Measurements from ENCODE around the gene KLF3.

Gene KLF3

DNA sequence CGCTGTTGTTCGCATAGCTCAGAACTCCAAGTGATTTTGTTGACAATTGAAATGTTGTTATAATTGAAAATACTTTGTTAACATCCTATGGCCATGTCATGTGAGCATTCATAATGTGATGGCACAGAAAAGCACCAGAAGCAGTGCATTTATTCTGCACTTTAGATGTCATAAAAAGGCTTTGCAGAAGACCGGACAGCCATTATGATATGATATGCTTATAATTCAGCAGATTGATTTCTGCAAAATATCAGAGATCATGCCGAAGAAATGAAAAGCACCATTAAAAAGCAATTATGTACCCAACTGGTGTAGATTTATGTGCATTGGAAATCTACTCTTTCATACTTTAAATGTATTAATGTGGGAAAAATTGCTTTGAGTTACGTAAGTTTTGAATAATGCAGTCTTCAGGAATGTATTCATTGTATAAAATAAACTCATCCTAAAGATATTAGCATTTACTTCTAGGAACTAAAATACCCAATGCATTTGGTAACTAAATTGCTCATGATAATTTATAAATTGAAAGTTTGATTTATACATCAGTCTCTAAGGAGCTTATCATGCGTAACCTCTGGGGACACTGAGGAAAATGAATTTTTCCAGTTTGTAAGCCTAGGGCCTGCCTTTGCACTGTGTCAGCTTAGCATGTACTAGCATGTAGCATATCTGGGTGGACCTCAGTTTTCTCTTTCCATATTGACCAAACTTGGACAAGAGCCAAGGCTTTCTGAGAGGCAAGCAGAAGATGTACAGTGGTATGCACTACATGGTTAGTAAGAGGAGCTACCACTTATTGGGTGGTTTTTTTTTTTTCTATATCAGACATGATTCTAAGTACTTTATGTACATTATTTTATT lies 75.2 kb downstream of the KLF3 start:
- no peak overlapping the region for H3K4me3 ChIP-seq (ENCODE audit: low read length)
- no peaks in the 10 kb centered on the region for H3K36me3 ChIP-seq (replicated peaks; ENCODE audit: insufficient read depth, low read length)
- H3K4me1 ChIP-seq (ENCODE audit: low read length) = peaks cover 5% of the 10 kb centered on the region; the same call in 1 of the 2 replicates
- no peak overlapping the region for H3K9ac ChIP-seq (ENCODE audit: low read length)
- TF ChIP-seq CTCF (IDR thresholded peaks at IDR 0.05; ENCODE audit: low read length) (no peak), EZH2phosphoT487 (IDR thresholded peaks at IDR 0.05; ENCODE audit: low read length) (no peak), EZH2 (optimal IDR thresholded peaks at IDR 0.05; ENCODE audit: low read depth, low read length) (no peak)
- H3K9me2 ChIP-seq (replicated peaks; ENCODE audit: insufficient read depth, low read length) = no peaks in the 10 kb centered on the region
- no peak overlapping the region for H3K27ac ChIP-seq (ENCODE audit: low read length)
- H3K79me2 ChIP-seq (ENCODE audit: low read length) = no peaks in the 10 kb centered on the region
- no peaks in the 10 kb centered on the region for H3F3A ChIP-seq (ENCODE audit: insufficient read depth, low read length)
- H2AFZ ChIP-seq (ENCODE audit: low read length) = no peak overlapping the region
- H3K9me3 ChIP-seq (replicated peaks; ENCODE audit: insufficient read depth, low read length) = no peaks in the 10 kb centered on the region
- no peaks in the 10 kb centered on the region for H4K20me1 ChIP-seq (ENCODE audit: insufficient read depth, low read length)
- no peak overlapping the region for H3K4me2 ChIP-seq (ENCODE audit: low read depth, low read length)
- no peaks in the 10 kb centered on the region for H3K27me3 ChIP-seq (replicated peaks; ENCODE audit: insufficient read depth, low read length)
- DNase-seq = no peak

- H3K27me3 ChIP-seq (replicated peaks; ENCODE audit: insufficient read depth, low read length) = no peaks in the 10 kb centered on the region
- no peaks in the 10 kb centered on the region for H3F3A ChIP-seq (ENCODE audit: insufficient read depth, low read length)
- no peaks in the 10 kb centered on the region for H3K9me2 ChIP-seq (replicated peaks; ENCODE audit: insufficient read depth, low read length)
- peaks cover 5% of the 10 kb centered on the region; the same call in 1 of the 2 replicates for H3K4me1 ChIP-seq (ENCODE audit: low read length)
- no peak overlapping the region for H3K4me3 ChIP-seq (ENCODE audit: low read length)
- no peaks in the 10 kb centered on the region for H3K9me3 ChIP-seq (replicated peaks; ENCODE audit: insufficient read depth, low read length)
- H2AFZ ChIP-seq (ENCODE audit: low read length) = no peak overlapping the region
- no peak for TF ChIP-seq CTCF (IDR thresholded peaks at IDR 0.05; ENCODE audit: low read length)
- no peak for TF ChIP-seq EZH2 (optimal IDR thresholded peaks at IDR 0.05; ENCODE audit: low read depth, low read length)
- TF ChIP-seq EZH2phosphoT487 (IDR thresholded peaks at IDR 0.05; ENCODE audit: low read length) = no peak
- H3K9ac ChIP-seq (ENCODE audit: low read length) = no peak overlapping the region
- no peak overlapping the region for H3K27ac ChIP-seq (ENCODE audit: low read length)
- H3K79me2 ChIP-seq (ENCODE audit: low read length) = no peaks in the 10 kb centered on the region
- no peak for DNase-seq
- H3K36me3 ChIP-seq (replicated peaks; ENCODE audit: insufficient read depth, low read length) = no peaks in the 10 kb centered on the region
- no peaks in the 10 kb centered on the region for H4K20me1 ChIP-seq (ENCODE audit: insufficient read depth, low read length)
- H3K4me2 ChIP-seq (ENCODE audit: low read depth, low read length) = no peak overlapping the region
Observed at GRCh38 chr4:38740303-38740702, 76.3 kb downstream of the KLF3 start.

DNA sequence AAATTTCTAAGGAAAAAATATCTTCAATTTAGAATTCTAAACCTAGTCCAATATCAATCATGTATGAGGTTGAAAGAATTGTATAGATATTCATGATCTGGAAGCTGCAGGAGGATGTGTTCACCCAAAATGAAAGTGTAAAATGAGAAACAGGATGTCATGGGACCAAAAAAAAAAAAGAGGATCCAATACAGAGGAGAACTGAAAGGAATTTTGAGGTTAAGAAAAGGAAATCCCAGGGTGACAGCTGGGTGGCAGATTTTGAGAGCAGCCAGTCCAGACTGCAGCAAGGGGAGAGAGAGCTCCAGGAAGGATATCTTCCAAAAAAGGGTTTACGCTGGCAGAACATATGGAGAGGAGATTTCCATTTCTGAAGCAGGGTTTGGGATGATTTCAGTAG lies 79.9 kb downstream of the KLF3 start:
- no peaks in the 10 kb centered on the region for H3K9me3 ChIP-seq (replicated peaks; ENCODE audit: insufficient read depth, low read length)
- H3F3A ChIP-seq (ENCODE audit: insufficient read depth, low read length) = no peaks in the 10 kb centered on the region
- H2AFZ ChIP-seq (ENCODE audit: low read length) = no peak overlapping the region
- TF ChIP-seq EZH2 (optimal IDR thresholded peaks at IDR 0.05; ENCODE audit: low read depth, low read length) (no peak), CTCF (IDR thresholded peaks at IDR 0.05; ENCODE audit: low read length) (no peak), EZH2phosphoT487 (IDR thresholded peaks at IDR 0.05; ENCODE audit: low read length) (no peak)
- no peak overlapping the region for H3K27ac ChIP-seq (ENCODE audit: low read length)
- peaks cover 5% of the 10 kb centered on the region; the same call in 1 of the 2 replicates for H3K4me1 ChIP-seq (ENCODE audit: low read length)
- no peaks in the 10 kb centered on the region for H3K36me3 ChIP-seq (replicated peaks; ENCODE audit: insufficient read depth, low read length)
- H3K79me2 ChIP-seq (ENCODE audit: low read length) = no peaks in the 10 kb centered on the region
- no peak overlapping the region for H3K9ac ChIP-seq (ENCODE audit: low read length)
- no peaks in the 10 kb centered on the region for H3K9me2 ChIP-seq (replicated peaks; ENCODE audit: insufficient read depth, low read length)
- H4K20me1 ChIP-seq (ENCODE audit: insufficient read depth, low read length) = no peaks in the 10 kb centered on the region
- H3K4me2 ChIP-seq (ENCODE audit: low read depth, low read length) = peak overlapping the region; percentile 10; the same call in 1 of the 2 replicates
- no peak for DNase-seq
- no peak overlapping the region for H3K4me3 ChIP-seq (ENCODE audit: low read length)
- H3K27me3 ChIP-seq (replicated peaks; ENCODE audit: insufficient read depth, low read length) = no peaks in the 10 kb centered on the region
